ENCODE results near the gene SEMA4F.

Gene SEMA4F

GRCh38 chr2:74670263-74670662 is 16.2 kb downstream of the SEMA4F start:
- DNase-seq = no peak

- peak; percentile 54 for DNase-seq
These were observed 17.4 kb downstream of the SEMA4F start for GRCh38 chr2:74671479-74671878.

- DNase-seq = no peak
These were observed 19.9 kb downstream of the SEMA4F start for GRCh38 chr2:74673826-74674528.

GRCh38 chr2:74675090-74675489 is 21.0 kb downstream of the SEMA4F start:
- no peak for DNase-seq

GRCh38 chr2:74676331-74676730 is 22.3 kb downstream of the SEMA4F start:
- DNase-seq = no peak

GRCh38 chr2:74679615-74680014 is 25.6 kb downstream of the SEMA4F start:
- DNase-seq = no peak

GRCh38 chr2:74682501-74682900 is 28.5 kb downstream of the SEMA4F start:
- DNase-seq = no peak

- no peak for DNase-seq
These were observed 31.4 kb downstream of the SEMA4F start for GRCh38 chr2:74685408-74685807.

- no peak for DNase-seq
These were observed 34.8 kb downstream of the SEMA4F start for GRCh38 chr2:74688881-74689280.

- DNase-seq = no peak
These were observed 35.6 kb downstream of the SEMA4F start for GRCh38 chr2:74689671-74690070.

- peak; percentile 64 for DNase-seq
These were observed 36.5 kb downstream of the SEMA4F start for GRCh38 chr2:74690571-74690970.

- no peak for DNase-seq
These were observed 37.9 kb downstream of the SEMA4F start for GRCh38 chr2:74691929-74692328.

GRCh38 chr2:74693213-74693612 is 39.2 kb downstream of the SEMA4F start:
- DNase-seq = no peak

- DNase-seq = no peak
These were observed 39.6 kb downstream of the SEMA4F start for GRCh38 chr2:74693668-74694067.

- DNase-seq = no peak
These were observed 40.2 kb downstream of the SEMA4F start for GRCh38 chr2:74694281-74694680.

GRCh38 chr2:74695663-74696062 is 41.6 kb downstream of the SEMA4F start:
- no peak for DNase-seq

GRCh38 chr2:74696829-74697228 is 42.8 kb downstream of the SEMA4F start:
- DNase-seq = peak; percentile 50

- DNase-seq = no peak
These were observed 46.8 kb downstream of the SEMA4F start for GRCh38 chr2:74700643-74701372.

- no peak for DNase-seq
These were observed 48.1 kb downstream of the SEMA4F start for GRCh38 chr2:74702001-74702715.

GRCh38 chr2:74703373-74703772 is 49.3 kb downstream of the SEMA4F start:
- no peak for DNase-seq

- DNase-seq = no peak
These were observed 50.2 kb downstream of the SEMA4F start for GRCh38 chr2:74704216-74704615.

- no peak for DNase-seq
These were observed 52.7 kb downstream of the SEMA4F start for GRCh38 chr2:74706741-74707140.

- DNase-seq = no peak
These were observed 53.8 kb downstream of the SEMA4F start for GRCh38 chr2:74707837-74708236.

- no peak for DNase-seq
These were observed 54.2 kb downstream of the SEMA4F start for GRCh38 chr2:74708296-74708695.

Measured in fibroblast of upper back skin (primary cell).